Activated naive CD8-positive, alpha-beta T cell treated with anti-CD3 and anti-CD28 coated beads, Interleukin-2, amount 10 ng/mL, durations not matched to agents 7 days and 5 days (primary cell): ENCODE results near the gene ATL3. TPM values are rescaled to one million over a fixed set of nuclear protein-coding genes. Genes with fewer than 3 reads are reported as not detected.
A peak's percentile ranks its signal among the peaks of the same experiment; 100 is the strongest.
"Not testable (repeated sequence)": the region's sequence is repeated elsewhere in the genome, so short reads cannot be mapped to it uniquely, and the experiment has no call there.

Experiments used
- ATAC-seq: fragments of 150-1000 bp; cut with Tn5 transposase; one replicate; pipeline ENCODE4 v1.10.0; 2021; ENCODE audit warnings: low read depth, moderate library complexity
- POLR2A ChIA-PET: fragments of 350-600 bp; sonication (Branson Sonifier 250); formaldehyde crosslinking; loops from one replicate; lab custom pipeline; 2021; ENCODE audit warnings: antibody characterized with exemption; lab: Charles Lee
- DNase-seq: peaks from one replicate; pipeline ENCODE4 v3.0.0; 2021
- H3K27ac Mint-ChIP-seq: one replicate; pipeline ENCODE4 v1.8.0; 2022; ENCODE audit warnings: mild to moderate bottlenecking, mixed read lengths
- H3K27me3 Mint-ChIP-seq: one replicate; pipeline ENCODE4 v1.8.0; 2022; ENCODE audit warnings: mild to moderate bottlenecking, moderate library complexity, mixed read lengths
- H3K36me3 Mint-ChIP-seq: one replicate; pipeline ENCODE4 v1.8.0; 2021; ENCODE audit warnings: mild to moderate bottlenecking, mixed read lengths
- H3K4me1 Mint-ChIP-seq: one replicate; pipeline ENCODE4 v1.8.0; 2021; ENCODE audit warnings: mixed read lengths
- H3K4me3 Mint-ChIP-seq: one replicate; pipeline ENCODE4 v1.8.0; 2022; ENCODE audit warnings: mild to moderate bottlenecking, moderate library complexity, mixed read lengths
- H3K9me3 Mint-ChIP-seq: one replicate; pipeline ENCODE4 v1.8.0; 2021; ENCODE audit warnings: mixed read lengths
- total RNA-seq, 2 experiments: library from RNA; stranded (reverse); gene quantifications; one replicate each; pipeline ENCODE4 v1.2.3, GENCODE V29; 2021

Gene ATL3
- total RNA-seq, 2 experiments from 2014 or later = 36.7 to 38.1 TPM

DNA sequence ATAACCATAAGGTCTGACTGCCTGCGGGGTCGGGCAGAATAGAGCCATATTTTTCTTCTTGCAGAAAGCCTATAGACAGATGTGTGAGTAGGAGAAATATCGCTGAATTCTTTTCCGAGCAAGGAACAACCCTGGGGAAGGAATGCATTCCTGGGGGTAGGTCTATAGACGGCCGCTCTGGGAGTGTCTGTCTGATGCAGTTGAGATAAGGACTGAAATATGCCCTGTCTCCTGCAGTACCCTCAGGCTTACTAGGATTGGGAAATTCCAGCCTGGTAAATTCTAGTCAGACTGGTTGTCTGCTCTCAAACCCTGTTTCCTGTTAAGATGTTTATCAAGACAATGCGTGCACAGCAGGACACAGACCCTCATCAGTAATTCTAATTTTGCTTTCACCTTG is 90.0 kb downstream of the ATL3 start:
- peaks cover 17% of the 10 kb centered on the region for H3K4me1 Mint-ChIP-seq
- peaks cover 13% of the 10 kb centered on the region for H3K9me3 Mint-ChIP-seq
- H3K4me3 Mint-ChIP-seq, DNase-seq, H3K27me3 Mint-ChIP-seq, H3K27ac Mint-ChIP-seq, POLR2A ChIA-PET, ATAC-seq: not testable (repeated sequence)
- H3K36me3 Mint-ChIP-seq = peaks cover 54% of the 10 kb centered on the region

DNA sequence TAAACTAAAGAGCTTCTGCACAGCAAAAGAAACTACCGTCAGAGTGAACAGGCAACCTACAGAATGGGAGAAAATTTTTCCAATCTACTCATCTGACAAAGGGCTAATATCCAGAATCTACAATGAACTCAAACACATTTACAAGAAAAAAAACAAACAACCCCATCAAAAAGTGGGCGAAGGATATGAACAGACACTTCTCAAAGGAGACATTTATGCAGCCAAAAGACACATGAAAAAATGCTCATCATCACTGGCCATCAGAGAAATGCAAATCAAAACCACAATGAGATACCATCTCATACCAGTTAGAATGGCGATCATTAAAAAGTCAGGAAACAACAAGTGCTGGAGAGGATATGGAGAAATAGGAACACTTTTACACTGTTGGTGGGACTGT is 92.3 kb downstream of the ATL3 start:
- H3K4me3 Mint-ChIP-seq, POLR2A ChIA-PET, H3K27me3 Mint-ChIP-seq, DNase-seq, ATAC-seq, H3K27ac Mint-ChIP-seq: not testable (repeated sequence)
- Mint-ChIP-seq H3K4me1 (peaks cover 33% of the 10 kb centered on the region), H3K36me3 (peaks cover 49% of the 10 kb centered on the region), H3K9me3 (peaks cover 13% of the 10 kb centered on the region)

DNA sequence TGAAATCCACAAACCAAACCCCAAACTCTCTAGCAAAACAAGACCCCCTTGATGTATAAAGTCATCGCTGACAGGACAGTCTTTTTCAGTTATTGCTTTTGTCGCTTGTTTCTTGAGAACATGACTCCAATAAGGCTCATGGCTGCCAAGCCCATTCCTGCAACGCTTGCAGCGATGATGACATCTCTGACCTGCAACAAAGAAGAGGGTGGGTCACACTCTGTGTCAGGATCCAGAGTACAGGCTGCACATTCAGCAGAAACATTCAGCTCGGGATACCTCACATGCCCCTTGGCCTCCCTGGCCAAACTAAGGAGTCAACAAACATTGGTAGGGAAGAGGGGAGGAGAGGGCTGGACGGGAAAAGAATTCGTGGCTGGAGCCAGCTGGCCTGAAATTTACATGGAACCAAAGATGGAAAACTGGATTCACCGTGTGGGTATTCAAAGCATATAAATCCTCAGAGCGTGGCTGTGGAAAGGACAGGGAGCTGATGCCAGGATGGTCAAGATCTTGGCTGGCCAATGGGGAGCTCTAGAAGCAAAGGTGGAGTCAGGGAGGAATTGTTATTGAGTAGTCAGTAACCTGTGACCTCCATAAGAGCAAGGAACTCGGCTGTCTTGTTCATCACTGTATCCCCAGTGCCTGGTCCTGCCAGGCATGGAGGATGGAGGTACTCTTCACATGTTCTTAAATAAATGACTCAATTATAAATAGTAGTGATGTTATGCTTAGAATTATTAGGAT is 96.1 kb downstream of the ATL3 start:
- peak overlapping the region; percentile 96 for H3K27ac Mint-ChIP-seq
- H3K4me1 Mint-ChIP-seq = peaks cover 21% of the 10 kb centered on the region
- ATAC-seq (no peak), DNase-seq (no peak)
- peaks cover 6% of the 10 kb centered on the region for H3K9me3 Mint-ChIP-seq
- peaks cover 4% of the 10 kb centered on the region for H3K27me3 Mint-ChIP-seq
- peak overlapping the region; percentile 80 for H3K4me3 Mint-ChIP-seq
- peaks cover 28% of the 10 kb centered on the region for H3K36me3 Mint-ChIP-seq
- POLR2A ChIA-PET = interaction anchor here (0.7 to 3.7 kb wide), 7 partner anchors 9 to 73 kb away, joined by 3 to 34 read pairs (median 4); partner anchors contain the start of genes PLAAT2 and PLAAT4

Other genes starting within 250 kb of the ATL3 start
- gene PLAAT5, start 180.2 kb downstream of the ATL3 start, total RNA-seq = under 1 TPM; 0.43 to 0.44 TPM
- gene LGALS12, start 165.3 kb downstream of the ATL3 start, total RNA-seq = not detected
- gene PLAAT4, start 134.6 kb downstream of the ATL3 start, total RNA-seq = 100 to 1,000 TPM; 156 to 158 TPM
- gene PLAAT2, start 108.0 kb downstream of the ATL3 start, total RNA-seq = under 1 TPM in 1 of 2 experiments, not detected in 1; 0.58 TPM
- 10 to 100 TPM; 15.8 to 17.3 TPM for gene PLAAT3, start 56.9 kb downstream of the ATL3 start, total RNA-seq
- 10 to 100 TPM; 50.8 to 51.1 TPM for gene RTN3, start 10.1 kb upstream of the ATL3 start, total RNA-seq
- gene ZFTA, start 97.4 kb upstream of the ATL3 start, total RNA-seq = 1 to 10 TPM; 4.7 to 5.0 TPM
- gene SPINDOC, start 142.1 kb upstream of the ATL3 start, total RNA-seq = 10 to 100 TPM; 35.1 to 35.2 TPM
- gene MARK2, start 167.7 kb upstream of the ATL3 start, total RNA-seq = 10 to 100 TPM; 60.6 to 62.3 TPM
- under 1 TPM; 0.58 to 0.74 TPM for gene RCOR2, start 245.8 kb upstream of the ATL3 start, total RNA-seq